Neuronal stem cell (in vitro differentiated cells): Measurements from ENCODE around the gene PGAP3.

Experiments used
- DNase-seq: peaks from one replicate; pipeline ENCODE4 v3.0.0-alpha.2; 2013; ENCODE audit warnings: low spot score
- H2AFZ ChIP-seq: one replicate; pipeline ENCODE4 v1.6.1; 2013; ENCODE audit warnings: mild to moderate bottlenecking, low read length, inconsistent platforms
- H2AK5ac ChIP-seq: 2 replicates; pipeline ENCODE4 v1.6.1; 2013; ENCODE audit warnings: low read depth, mild to moderate bottlenecking, inconsistent platforms, low read length, moderate library complexity, mixed read lengths
- H2BK120ac ChIP-seq: 2 replicates; pipeline ENCODE4 v1.6.1; 2013; ENCODE audit warnings: low read depth, mild to moderate bottlenecking, inconsistent platforms, low read length, moderate library complexity, mixed read lengths
- H2BK12ac ChIP-seq: one replicate; pipeline ENCODE4 v1.6.1; 2013; ENCODE audit warnings: low read length, inconsistent platforms
- H2BK15ac ChIP-seq: 2 replicates; pipeline ENCODE4 v1.6.1; 2013; ENCODE audit warnings: mild to moderate bottlenecking, low read length, inconsistent platforms, mixed read lengths
- H2BK5ac ChIP-seq: one replicate; pipeline ENCODE4 v1.6.1; 2013; ENCODE audit warnings: inconsistent platforms, mild to moderate bottlenecking, low read length, moderate library complexity
- H3K14ac ChIP-seq: one replicate; pipeline ENCODE4 v1.6.1; 2013; ENCODE audit warnings: low read length, inconsistent platforms
- H3K18ac ChIP-seq: 2 replicates; pipeline ENCODE4 v1.6.1; 2013; ENCODE audit warnings: low read length, inconsistent platforms
- H3K23ac ChIP-seq: 2 replicates; pipeline ENCODE4 v1.6.1; 2013; ENCODE audit warnings: low read depth, mild to moderate bottlenecking, mixed read lengths, low read length, inconsistent platforms; ENCODE audit not compliant: poor library complexity
- H3K27ac ChIP-seq: replicated peaks from 3 replicates; pipeline ENCODE4 v1.5.1; 2013; ENCODE audit warnings: low read length, inconsistent platforms
- H3K27me3 ChIP-seq, 3 experiments: 2 replicates each; pipeline ENCODE4 v1.6.1; 2013; ENCODE audit warnings: low read length in 3 of 3, mild to moderate bottlenecking in 2 of 3, inconsistent platforms in 1 of 3, low read depth in 1 of 3, mixed read lengths in 1 of 3, moderate library complexity in 1 of 3; ENCODE audit not compliant: control insufficient read depth in 3 of 3, insufficient read depth in 3 of 3
- H3K36me3 ChIP-seq, 2 donors: replicated peaks in 1 of 2; 2 replicates each; pipeline ENCODE4 v1.6.1; 2013; ENCODE audit warnings: low read length in 2 of 2; ENCODE audit not compliant: control insufficient read depth in 2 of 2, insufficient read depth in 2 of 2
- H3K4ac ChIP-seq: 2 replicates; pipeline ENCODE4 v1.6.1; 2013; ENCODE audit warnings: inconsistent platforms, mild to moderate bottlenecking, low read length, moderate library complexity
- H3K4me1 ChIP-seq, 2 donors: 1 replicate in 1 of 2; 2 replicates in 1 of 2; pipeline ENCODE4 v1.6.1; 2013; ENCODE audit warnings: low read length in 2 of 2, low read depth in 1 of 2; ENCODE audit not compliant: control insufficient read depth in 2 of 2, insufficient read depth in 1 of 2
- H3K4me2 ChIP-seq: one replicate; pipeline ENCODE4 v1.6.1; 2013; ENCODE audit warnings: mild to moderate bottlenecking, low read length, inconsistent platforms; ENCODE audit not compliant: insufficient read depth, poor library complexity, severe bottlenecking
- H3K4me3 ChIP-seq, 2 donors: 2 replicates each; pipeline ENCODE4 v1.5.1; 2013; ENCODE audit warnings: low read length in 2 of 2, mild to moderate bottlenecking in 2 of 2, inconsistent platforms in 1 of 2, moderate library complexity in 1 of 2
- H3K79me1 ChIP-seq: one replicate; pipeline ENCODE4 v1.6.1; 2013; ENCODE audit warnings: low read depth, mild to moderate bottlenecking, inconsistent platforms, low read length, moderate library complexity
- H3K9ac ChIP-seq: one replicate; pipeline ENCODE4 v1.6.1; 2013; ENCODE audit warnings: mild to moderate bottlenecking, low read depth, low read length, inconsistent platforms; ENCODE audit not compliant: poor library complexity
- H3K9me3 ChIP-seq, 2 donors: replicated peaks in 1 of 2; 2 replicates each; pipeline versions ENCODE3 to v1.6.1; 2013; ENCODE audit warnings: low read length in 2 of 2, mild to moderate bottlenecking in 2 of 2, inconsistent platforms in 1 of 2, low read depth in 1 of 2, mixed read lengths in 1 of 2, moderate library complexity in 1 of 2; ENCODE audit not compliant: control insufficient read depth in 2 of 2, insufficient read depth in 1 of 2
- H4K8ac ChIP-seq: one replicate; pipeline ENCODE4 v1.6.1; 2013; ENCODE audit warnings: low read depth, mild to moderate bottlenecking, inconsistent platforms, low read length, moderate library complexity
- H4K91ac ChIP-seq: one replicate; pipeline ENCODE4 v1.6.1; 2013; ENCODE audit warnings: low read length, low read depth, mild to moderate bottlenecking, inconsistent platforms; ENCODE audit not compliant: poor library complexity
- WGBS, 2 donors: extraction: QIAGEN DNeasy Blood & Tissue Kit; methylation state at CpG; one replicate each; pipeline ENCODE4 v1.1.7; 2013; ENCODE audit warnings: missing lambda C conversion rate in 2 of 2, mixed read lengths in 1 of 2; ENCODE audit not compliant: insufficient read length in 2 of 2, insufficient replicate concordance in 1 of 2; ENCODE audit errors: extremely low coverage in 2 of 2; 5-methylcytosine and 5-hydroxymethylcytosine counted together

Gene PGAP3

DNA sequence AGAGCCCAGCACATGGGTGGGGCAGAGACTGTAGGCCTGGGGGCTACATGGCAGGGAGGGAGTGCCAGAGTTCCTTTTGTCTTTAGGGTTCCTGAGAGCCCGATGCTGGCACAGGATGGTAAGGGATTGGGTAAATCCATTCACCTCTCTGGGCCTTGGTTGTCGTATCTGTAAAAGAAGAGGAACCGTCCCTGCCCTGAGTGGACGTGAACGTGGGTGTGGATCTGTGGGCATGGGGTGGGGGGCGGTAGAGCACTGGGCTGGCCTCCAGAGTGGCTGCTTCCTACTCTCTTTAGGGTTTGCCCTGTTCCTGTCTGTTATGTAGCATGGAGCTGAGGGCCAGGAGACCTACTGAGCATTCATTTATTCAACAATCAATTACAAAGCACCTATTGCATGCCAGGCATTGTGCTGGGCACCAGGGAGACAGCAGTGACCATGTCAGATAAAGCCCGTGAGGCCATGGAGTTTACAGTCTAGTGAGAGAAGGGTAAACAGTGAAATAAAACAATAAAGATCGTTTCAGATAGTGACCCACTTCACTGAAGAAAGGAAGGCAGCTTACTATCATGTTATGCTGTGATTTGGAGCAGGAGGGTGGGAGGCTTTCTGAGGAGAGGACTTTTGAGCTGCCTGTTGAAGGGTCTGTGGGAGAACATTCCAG, 35.8 kb downstream of the PGAP3 start:
- WGBS, 2 donors = no CpG with 5 or more reads among the region's 8 CpGs
- H3K27me3 ChIP-seq = no peaks in the 10 kb centered on the region
- peaks cover 0 to 23% of the 10 kb centered on the region in 2 donors for H3K36me3 ChIP-seq
- peak overlapping the region; percentile 98 for H2BK5ac ChIP-seq
- peak overlapping the region; percentile 91 for H3K18ac ChIP-seq
- peak overlapping the region; percentile 71 for H2BK15ac ChIP-seq
- H3K14ac ChIP-seq = no peak overlapping the region
- DNase-seq = no peak
- H3K27ac ChIP-seq = peak overlapping the region; percentile 91
- H2BK120ac ChIP-seq = peak overlapping the region; percentile 63
- no peak overlapping the region for H4K8ac ChIP-seq
- peaks cover 11% of the 10 kb centered on the region for H3K79me1 ChIP-seq
- peaks cover 20 to 27% of the 10 kb centered on the region in 2 donors for H3K4me1 ChIP-seq
- H3K4ac ChIP-seq = no peak overlapping the region
- peak overlapping the region; percentile 49 for H2AK5ac ChIP-seq
- no peak overlapping the region for H3K4me2 ChIP-seq
- H4K91ac ChIP-seq = peak overlapping the region; percentile 44
- peak overlapping the region; percentile 82 for H2BK12ac ChIP-seq
- H2AFZ ChIP-seq = peak overlapping the region; percentile 70
- H3K4me3 ChIP-seq = no peak overlapping the region
- no peaks in the 10 kb centered on the region for H3K9me3 ChIP-seq
- no peak overlapping the region for H3K9ac ChIP-seq
- H3K23ac ChIP-seq = no peak overlapping the region

DNA sequence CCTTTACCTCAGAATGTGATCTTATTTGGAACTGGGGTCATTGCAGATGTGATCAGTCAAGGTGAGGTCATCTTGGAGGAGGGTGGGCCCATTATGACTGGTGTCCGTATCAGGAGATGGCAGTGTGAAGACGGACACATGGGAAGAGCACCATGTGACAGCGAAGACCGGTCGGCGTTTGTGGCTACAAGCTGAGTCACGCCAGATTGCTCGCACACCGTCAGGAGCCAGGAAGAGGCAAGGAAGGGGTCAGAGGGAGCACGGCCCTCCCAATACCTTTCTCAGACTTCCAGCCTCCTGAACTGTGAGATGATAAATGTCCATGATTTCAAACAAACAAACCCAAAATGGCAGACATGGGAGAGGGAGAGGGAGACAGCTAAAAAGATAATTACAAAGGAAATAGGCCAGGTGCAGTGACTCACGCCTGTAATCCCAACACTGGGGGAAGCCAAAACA, 37.7 kb downstream of the PGAP3 start:
- no peak for DNase-seq
- peaks cover 11% of the 10 kb centered on the region for H3K79me1 ChIP-seq
- no peak overlapping the region for H3K23ac ChIP-seq
- no peak overlapping the region for H2BK15ac ChIP-seq
- no peaks in the 10 kb centered on the region for H3K9me3 ChIP-seq
- no peak overlapping the region for H2BK120ac ChIP-seq
- H2AK5ac ChIP-seq = no peak overlapping the region
- no CpG with 5 or more reads among the region's 11 CpGs for WGBS, 2 donors
- H2AFZ ChIP-seq = no peak overlapping the region
- H3K27me3 ChIP-seq = no peaks in the 10 kb centered on the region
- no peak overlapping the region for H2BK12ac ChIP-seq
- H3K4me2 ChIP-seq = no peak overlapping the region
- no peak overlapping the region for H3K14ac ChIP-seq
- H3K36me3 ChIP-seq = peaks cover 0 to 11% of the 10 kb centered on the region in 2 donors
- H3K4me3 ChIP-seq = no peak overlapping the region
- H4K91ac ChIP-seq = no peak overlapping the region
- no peak overlapping the region for H3K9ac ChIP-seq
- H3K27ac ChIP-seq = no peak overlapping the region
- no peak overlapping the region for H4K8ac ChIP-seq
- no peak overlapping the region for H3K4ac ChIP-seq
- no peak overlapping the region for H2BK5ac ChIP-seq
- peaks cover 20 to 27% of the 10 kb centered on the region in 2 donors for H3K4me1 ChIP-seq
- no peak overlapping the region for H3K18ac ChIP-seq

DNA sequence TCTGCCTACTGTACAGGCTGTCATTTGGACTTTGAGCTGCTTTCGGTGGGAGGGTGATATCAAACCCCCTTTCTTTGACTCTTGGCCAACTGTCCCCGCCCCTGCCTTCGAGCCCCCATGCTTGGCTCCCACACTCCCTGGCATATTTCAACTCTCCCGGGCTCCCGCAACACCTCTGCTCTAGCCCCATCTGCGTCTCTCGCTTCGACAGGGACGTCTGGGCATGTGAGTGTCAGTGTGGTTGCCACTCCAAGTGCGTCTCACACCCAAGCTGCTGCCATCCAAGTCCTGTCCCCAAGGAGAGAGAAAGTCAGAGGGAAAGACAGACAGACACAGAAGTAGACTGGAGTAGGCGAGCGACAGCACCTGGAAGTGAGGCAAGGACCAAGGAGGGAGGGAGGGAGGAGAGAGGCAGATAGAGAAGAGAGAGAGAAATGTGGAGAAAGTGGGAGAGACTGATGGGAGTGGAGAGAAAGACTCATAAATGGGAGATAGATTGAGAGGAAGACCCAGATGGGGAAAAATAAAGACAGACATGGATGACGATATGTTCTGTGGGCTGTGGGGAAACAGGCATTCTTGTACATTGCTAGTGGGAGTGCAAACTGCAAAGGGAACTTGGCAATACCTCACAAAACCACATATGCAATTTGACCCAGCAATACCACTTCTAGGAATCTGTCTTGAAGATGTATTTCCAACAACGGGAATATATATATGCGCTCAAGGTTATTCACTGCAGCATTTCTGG, 39.1 kb downstream of the PGAP3 start:
- no peak overlapping the region for H2BK120ac ChIP-seq
- no peak overlapping the region for H3K23ac ChIP-seq
- H2AK5ac ChIP-seq = no peak overlapping the region
- H3K36me3 ChIP-seq = peaks cover 0 to 2% of the 10 kb centered on the region in 2 donors
- no peak overlapping the region for H2BK15ac ChIP-seq
- H3K4me3 ChIP-seq = no peak overlapping the region
- no peak overlapping the region for H3K27ac ChIP-seq
- H3K4ac ChIP-seq = no peak overlapping the region
- peaks cover 9% of the 10 kb centered on the region for H3K79me1 ChIP-seq
- H4K8ac ChIP-seq = no peak overlapping the region
- no peak overlapping the region for H3K14ac ChIP-seq
- WGBS, 2 donors = no CpG with 5 or more reads among the region's 15 CpGs
- H2AFZ ChIP-seq = no peak overlapping the region
- no peak overlapping the region for H4K91ac ChIP-seq
- H3K9ac ChIP-seq = no peak overlapping the region
- no peaks in the 10 kb centered on the region for H3K9me3 ChIP-seq
- H2BK12ac ChIP-seq = no peak overlapping the region
- H2BK5ac ChIP-seq = no peak overlapping the region
- no peak overlapping the region for H3K4me2 ChIP-seq
- DNase-seq = no peak
- H3K27me3 ChIP-seq = no peaks in the 10 kb centered on the region
- no peak overlapping the region for H3K18ac ChIP-seq
- H3K4me1 ChIP-seq = peaks cover 21 to 23% of the 10 kb centered on the region in 2 donors

DNA sequence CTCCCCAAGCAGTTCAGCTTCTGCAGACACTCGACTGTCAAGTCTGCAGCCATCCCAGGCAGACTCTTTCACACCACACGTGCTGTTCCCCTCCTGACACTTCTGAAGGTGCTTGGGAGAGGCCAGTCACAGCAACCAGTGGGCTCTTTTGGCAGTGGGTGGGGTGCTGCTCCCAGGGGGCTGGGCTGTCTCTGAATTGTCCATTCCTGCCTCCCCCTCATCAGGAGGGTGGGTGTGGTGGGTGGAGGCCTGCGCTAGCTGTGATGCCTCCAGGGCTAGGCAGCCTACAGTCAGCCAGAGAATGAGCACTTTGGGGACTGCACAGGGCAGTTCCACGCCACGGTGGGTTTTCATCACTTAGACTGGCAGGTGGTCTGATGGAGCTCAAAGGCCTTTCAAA, 40.6 kb downstream of the PGAP3 start:
- Histone ChIP-seq H3K9ac (no peak overlapping the region), H2BK15ac (no peak overlapping the region), H3K27ac (no peak overlapping the region), H2BK12ac (no peak overlapping the region), H3K36me3 (peaks cover 0 to 2% of the 10 kb centered on the region in 2 donors), H2AK5ac (no peak overlapping the region), H3K4me2 (no peak overlapping the region), H3K14ac (no peak overlapping the region), H3K4ac (no peak overlapping the region), H3K18ac (no peak overlapping the region), H2BK5ac (no peak overlapping the region), H4K8ac (no peak overlapping the region), H3K4me3 (no peak overlapping the region), H3K4me1 (peaks cover 9 to 10% of the 10 kb centered on the region in 2 donors), H2BK120ac (no peak overlapping the region), H3K9me3 (no peaks in the 10 kb centered on the region), H3K79me1 (peaks cover 10% of the 10 kb centered on the region), H2AFZ (no peak overlapping the region), H3K23ac (no peak overlapping the region), H4K91ac (no peak overlapping the region), H3K27me3 (no peaks in the 10 kb centered on the region)
- no peak for DNase-seq
- no CpG with 5 or more reads among the region's 5 CpGs for WGBS, 2 donors
